Measurements from ENCODE around the gene TWIST1. TPM values are rescaled to one million over a fixed set of nuclear protein-coding genes. Genes with fewer than 3 reads are reported as not detected.

The TWIST1 gene
- polyA plus RNA-seq, 1 donor from 2014 or later = not detected

DNA sequence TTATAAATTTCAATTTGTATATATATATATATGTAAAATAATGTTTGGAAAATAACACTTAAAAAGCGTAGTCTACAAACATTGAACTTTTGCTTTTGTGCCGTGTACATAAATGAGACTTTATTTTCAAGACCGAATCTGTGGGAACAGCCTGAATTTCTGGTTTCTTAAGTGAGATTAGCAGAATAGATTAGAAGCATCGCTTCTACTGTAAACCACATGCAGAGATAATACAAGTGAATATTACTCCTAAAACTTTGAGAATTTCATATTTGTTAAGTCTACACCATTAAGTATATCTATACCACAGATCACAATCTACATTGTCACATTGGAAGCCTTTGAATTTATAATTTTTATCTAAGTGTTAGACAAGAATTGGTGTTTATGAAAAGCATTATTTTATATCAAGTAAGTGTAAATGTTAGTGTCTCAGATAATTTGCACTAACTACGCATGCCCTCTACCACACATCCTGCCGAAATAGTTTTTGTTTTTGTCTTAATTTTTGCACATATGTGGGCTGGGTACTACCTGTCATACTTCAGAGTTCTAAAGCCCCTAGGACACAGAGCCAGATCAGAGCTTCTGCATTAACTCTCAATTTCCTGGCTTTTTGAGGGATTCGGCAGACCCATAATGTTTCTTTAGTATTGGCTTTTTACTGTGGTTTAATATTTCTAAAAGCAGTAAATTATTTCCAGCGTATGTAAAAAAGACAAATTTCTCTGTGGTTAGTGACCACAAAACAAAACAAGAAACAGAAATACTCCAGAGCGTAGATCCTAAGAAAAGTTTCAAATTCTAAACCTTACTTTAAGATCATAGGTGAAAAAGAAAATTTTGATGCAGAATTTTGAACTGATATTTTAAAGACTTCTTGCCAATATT lies 20.0 kb downstream of the TWIST1 start:
- Histone ChIP-seq H3K79me2 (replicated peaks; ENCODE audit: insufficient read depth, low read length) (no peaks in the 10 kb centered on the region), H3K4me2 (ENCODE audit: low read length) (no peak overlapping the region), H3K9me3 (ENCODE audit: low read length) (no peaks in the 10 kb centered on the region), H3K9ac (ENCODE audit: low read length) (no peak overlapping the region), H3K27ac (ENCODE audit: low read length) (no peak overlapping the region), H3K4me3 (ENCODE audit: low read length) (no peak overlapping the region), H3K9me2 (ENCODE audit: insufficient read depth, low read length) (no peaks in the 10 kb centered on the region), H3K36me3 (ENCODE audit: insufficient read depth, low read length) (no peaks in the 10 kb centered on the region), H3K27me3 (ENCODE audit: insufficient read depth, low read depth, low read length) (peaks cover 5% of the 10 kb centered on the region), H2AFZ (ENCODE audit: low read depth, low read length) (no peak overlapping the region), H4K20me1 (ENCODE audit: insufficient read depth) (no peaks in the 10 kb centered on the region), H3F3A (ENCODE audit: insufficient read depth, low read length, poor library complexity, severe bottlenecking) (no peaks in the 10 kb centered on the region)
- no peak for TF ChIP-seq POLR2AphosphoS5 (IDR thresholded peaks at IDR 0.05)
- no peak for TF ChIP-seq MXI1 (conservative IDR thresholded peaks at IDR 0.05; ENCODE audit: poor library complexity, severe bottlenecking)
- TF ChIP-seq RAD21 (conservative IDR thresholded peaks at IDR 0.05) = no peak
- TF ChIP-seq EP300 (conservative IDR thresholded peaks at IDR 0.05; ENCODE audit: poor library complexity, severe bottlenecking) = no peak
- no peak for TF ChIP-seq SMC3 (conservative IDR thresholded peaks at IDR 0.05; ENCODE audit: poor library complexity)
- no peak for TF ChIP-seq TAF1 (IDR thresholded peaks at IDR 0.05; ENCODE audit: low read depth)
- TF ChIP-seq, protein P1, sequence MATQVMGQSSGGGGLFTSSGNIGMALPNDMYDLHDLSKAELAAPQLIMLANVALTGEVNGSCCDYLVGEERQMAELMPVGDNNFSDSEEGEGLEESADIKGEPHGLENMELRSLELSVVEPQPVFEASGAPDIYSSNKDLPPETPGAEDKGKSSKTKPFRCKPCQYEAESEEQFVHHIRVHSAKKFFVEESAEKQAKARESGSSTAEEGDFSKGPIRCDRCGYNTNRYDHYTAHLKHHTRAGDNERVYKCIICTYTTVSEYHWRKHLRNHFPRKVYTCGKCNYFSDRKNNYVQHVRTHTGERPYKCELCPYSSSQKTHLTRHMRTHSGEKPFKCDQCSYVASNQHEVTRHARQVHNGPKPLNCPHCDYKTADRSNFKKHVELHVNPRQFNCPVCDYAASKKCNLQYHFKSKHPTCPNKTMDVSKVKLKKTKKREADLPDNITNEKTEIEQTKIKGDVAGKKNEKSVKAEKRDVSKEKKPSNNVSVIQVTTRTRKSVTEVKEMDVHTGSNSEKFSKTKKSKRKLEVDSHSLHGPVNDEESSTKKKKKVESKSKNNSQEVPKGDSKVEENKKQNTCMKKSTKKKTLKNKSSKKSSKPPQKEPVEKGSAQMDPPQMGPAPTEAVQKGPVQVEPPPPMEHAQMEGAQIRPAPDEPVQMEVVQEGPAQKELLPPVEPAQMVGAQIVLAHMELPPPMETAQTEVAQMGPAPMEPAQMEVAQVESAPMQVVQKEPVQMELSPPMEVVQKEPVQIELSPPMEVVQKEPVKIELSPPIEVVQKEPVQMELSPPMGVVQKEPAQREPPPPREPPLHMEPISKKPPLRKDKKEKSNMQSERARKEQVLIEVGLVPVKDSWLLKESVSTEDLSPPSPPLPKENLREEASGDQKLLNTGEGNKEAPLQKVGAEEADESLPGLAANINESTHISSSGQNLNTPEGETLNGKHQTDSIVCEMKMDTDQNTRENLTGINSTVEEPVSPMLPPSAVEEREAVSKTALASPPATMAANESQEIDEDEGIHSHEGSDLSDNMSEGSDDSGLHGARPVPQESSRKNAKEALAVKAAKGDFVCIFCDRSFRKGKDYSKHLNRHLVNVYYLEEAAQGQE (IDR thresholded peaks at IDR 0.05; ENCODE audit: borderline replicate concordance) = no peak
- no peak for TF ChIP-seq EZH2 (IDR thresholded peaks at IDR 0.05; ENCODE audit: borderline replicate concordance, insufficient read depth, low read length, poor library complexity, severe bottlenecking)
- TF ChIP-seq, protein P2, sequence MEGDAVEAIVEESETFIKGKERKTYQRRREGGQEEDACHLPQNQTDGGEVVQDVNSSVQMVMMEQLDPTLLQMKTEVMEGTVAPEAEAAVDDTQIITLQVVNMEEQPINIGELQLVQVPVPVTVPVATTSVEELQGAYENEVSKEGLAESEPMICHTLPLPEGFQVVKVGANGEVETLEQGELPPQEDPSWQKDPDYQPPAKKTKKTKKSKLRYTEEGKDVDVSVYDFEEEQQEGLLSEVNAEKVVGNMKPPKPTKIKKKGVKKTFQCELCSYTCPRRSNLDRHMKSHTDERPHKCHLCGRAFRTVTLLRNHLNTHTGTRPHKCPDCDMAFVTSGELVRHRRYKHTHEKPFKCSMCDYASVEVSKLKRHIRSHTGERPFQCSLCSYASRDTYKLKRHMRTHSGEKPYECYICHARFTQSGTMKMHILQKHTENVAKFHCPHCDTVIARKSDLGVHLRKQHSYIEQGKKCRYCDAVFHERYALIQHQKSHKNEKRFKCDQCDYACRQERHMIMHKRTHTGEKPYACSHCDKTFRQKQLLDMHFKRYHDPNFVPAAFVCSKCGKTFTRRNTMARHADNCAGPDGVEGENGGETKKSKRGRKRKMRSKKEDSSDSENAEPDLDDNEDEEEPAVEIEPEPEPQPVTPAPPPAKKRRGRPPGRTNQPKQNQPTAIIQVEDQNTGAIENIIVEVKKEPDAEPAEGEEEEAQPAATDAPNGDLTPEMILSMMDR (IDR thresholded peaks at IDR 0.05; ENCODE audit: poor library complexity, severe bottlenecking) = no peak

DNA sequence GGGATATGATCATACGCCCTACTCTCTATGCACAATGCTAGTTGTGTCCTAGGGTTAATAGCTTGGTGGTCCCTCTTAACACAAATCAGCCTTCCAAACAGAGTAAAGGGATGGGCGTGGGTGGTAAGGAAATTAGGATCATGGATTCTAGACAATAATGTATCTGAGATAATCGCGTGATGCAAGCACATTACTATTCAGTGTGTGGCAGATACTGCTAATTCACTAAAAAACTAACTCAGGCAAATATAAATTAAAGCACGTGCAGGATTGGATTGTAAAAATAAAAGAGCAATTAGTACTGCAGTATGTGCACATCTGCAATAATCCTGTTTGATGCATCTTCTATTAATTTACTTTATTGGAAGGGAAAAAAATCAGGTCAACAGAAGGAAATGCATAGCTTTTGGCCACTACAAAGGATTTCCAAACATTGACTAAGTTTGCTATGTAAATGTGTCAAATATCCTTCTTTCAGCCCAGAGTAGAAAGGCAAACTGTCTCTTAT lies 22.0 kb downstream of the TWIST1 start:
- Histone ChIP-seq H3K4me2 (ENCODE audit: low read length) (no peak overlapping the region), H3K4me3 (ENCODE audit: low read length) (no peak overlapping the region), H3F3A (ENCODE audit: insufficient read depth, low read length, poor library complexity, severe bottlenecking) (no peaks in the 10 kb centered on the region), H2AFZ (ENCODE audit: low read depth, low read length) (no peak overlapping the region), H3K9me3 (ENCODE audit: low read length) (no peaks in the 10 kb centered on the region), H3K9me2 (ENCODE audit: insufficient read depth, low read length) (no peaks in the 10 kb centered on the region), H3K27me3 (ENCODE audit: insufficient read depth, low read depth, low read length) (peaks cover 4% of the 10 kb centered on the region), H3K9ac (ENCODE audit: low read length) (no peak overlapping the region), H3K36me3 (ENCODE audit: insufficient read depth, low read length) (no peaks in the 10 kb centered on the region), H3K27ac (ENCODE audit: low read length) (no peak overlapping the region), H4K20me1 (ENCODE audit: insufficient read depth) (no peaks in the 10 kb centered on the region), H3K79me2 (replicated peaks; ENCODE audit: insufficient read depth, low read length) (no peaks in the 10 kb centered on the region)
- TF ChIP-seq POLR2AphosphoS5 (IDR thresholded peaks at IDR 0.05) (no peak), MXI1 (conservative IDR thresholded peaks at IDR 0.05; ENCODE audit: poor library complexity, severe bottlenecking) (no peak), EP300 (conservative IDR thresholded peaks at IDR 0.05; ENCODE audit: poor library complexity, severe bottlenecking) (no peak), EZH2 (IDR thresholded peaks at IDR 0.05; ENCODE audit: borderline replicate concordance, insufficient read depth, low read length, poor library complexity, severe bottlenecking) (no peak), SMC3 (conservative IDR thresholded peaks at IDR 0.05; ENCODE audit: poor library complexity) (no peak), RAD21 (conservative IDR thresholded peaks at IDR 0.05) (no peak), TAF1 (IDR thresholded peaks at IDR 0.05; ENCODE audit: low read depth) (no peak)
- TF ChIP-seq, protein P2 (IDR thresholded peaks at IDR 0.05; ENCODE audit: poor library complexity, severe bottlenecking) = no peak
- TF ChIP-seq, protein P1 (IDR thresholded peaks at IDR 0.05; ENCODE audit: borderline replicate concordance) = no peak

Measured in neural cell (in vitro differentiated cells).